Neuron (in vitro differentiated cells): ENCODE data around the gene COL5A1.
"Not testable (repeated sequence)": the region's sequence is repeated elsewhere in the genome, so short reads cannot be mapped to it uniquely, and the experiment has no call there.

Experiments
- H2AFZ ChIP-seq: one replicate; pipeline ENCODE4 v1.6.1; 2013; ENCODE audit warnings: low read depth, mild to moderate bottlenecking, inconsistent platforms, low read length, moderate library complexity
- H3K27me3 ChIP-seq: one replicate; pipeline ENCODE4 v1.6.1; 2013; ENCODE audit warnings: low read length; ENCODE audit not compliant: insufficient read depth
- H3K36me3 ChIP-seq: one replicate; pipeline ENCODE4 v1.6.1; 2013; ENCODE audit warnings: low read length; ENCODE audit not compliant: insufficient read depth
- H3K4me1 ChIP-seq: one replicate; pipeline ENCODE4 v1.6.1; 2013; ENCODE audit warnings: low read length; ENCODE audit not compliant: insufficient read depth
- H3K4me3 ChIP-seq: 2 replicates; pipeline ENCODE4 v1.5.1; 2013; ENCODE audit warnings: mild to moderate bottlenecking, low read length, moderate library complexity
- H3K9me3 ChIP-seq: one replicate; pipeline ENCODE4 v1.6.1; 2013; ENCODE audit warnings: low read length

COL5A1 gene

GRCh38 chr9:134852906-134853654, 211.5 kb downstream of the COL5A1 start:
- Histone ChIP-seq H2AFZ (no peak overlapping the region), H3K4me1 (no peaks in the 10 kb centered on the region), H3K36me3 (no peaks in the 10 kb centered on the region), H3K4me3 (no peak overlapping the region), H3K27me3 (no peaks in the 10 kb centered on the region), H3K9me3 (no peaks in the 10 kb centered on the region)

GRCh38 chr9:134853893-134854292, 212.3 kb downstream of the COL5A1 start:
- Histone ChIP-seq H3K4me3 (no peak overlapping the region), H3K36me3 (no peaks in the 10 kb centered on the region), H2AFZ (no peak overlapping the region), H3K27me3 (no peaks in the 10 kb centered on the region), H3K4me1 (no peaks in the 10 kb centered on the region), H3K9me3 (no peaks in the 10 kb centered on the region)

DNA sequence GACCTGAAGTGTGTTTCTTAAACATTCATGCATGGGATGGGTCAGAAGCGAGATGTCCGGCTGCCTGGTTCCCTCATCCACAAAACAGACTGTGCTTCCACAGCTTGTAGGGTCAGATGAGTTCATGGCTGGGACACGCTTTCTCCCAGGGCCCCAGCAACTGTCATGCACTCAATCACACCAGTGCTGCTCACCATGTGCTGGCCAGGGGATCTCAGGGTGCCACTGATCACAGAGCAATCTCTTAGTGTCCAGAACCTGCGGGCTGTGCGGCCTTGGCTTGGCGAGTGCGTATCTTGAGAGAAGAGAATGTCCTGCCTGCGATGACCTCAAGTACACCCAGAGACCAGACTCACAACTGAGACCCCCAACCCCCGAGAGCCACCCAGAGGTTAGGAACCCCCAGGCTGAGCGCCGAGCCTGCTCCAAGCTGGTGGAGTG, 213.0 kb downstream of the COL5A1 start:
- H3K36me3 ChIP-seq, result no peaks in the 10 kb centered on the region
- H3K9me3 ChIP-seq, result no peaks in the 10 kb centered on the region
- no peak overlapping the region for H3K4me3 ChIP-seq
- no peaks in the 10 kb centered on the region for H3K27me3 ChIP-seq
- no peaks in the 10 kb centered on the region for H3K4me1 ChIP-seq
- H2AFZ ChIP-seq, result no peak overlapping the region

DNA sequence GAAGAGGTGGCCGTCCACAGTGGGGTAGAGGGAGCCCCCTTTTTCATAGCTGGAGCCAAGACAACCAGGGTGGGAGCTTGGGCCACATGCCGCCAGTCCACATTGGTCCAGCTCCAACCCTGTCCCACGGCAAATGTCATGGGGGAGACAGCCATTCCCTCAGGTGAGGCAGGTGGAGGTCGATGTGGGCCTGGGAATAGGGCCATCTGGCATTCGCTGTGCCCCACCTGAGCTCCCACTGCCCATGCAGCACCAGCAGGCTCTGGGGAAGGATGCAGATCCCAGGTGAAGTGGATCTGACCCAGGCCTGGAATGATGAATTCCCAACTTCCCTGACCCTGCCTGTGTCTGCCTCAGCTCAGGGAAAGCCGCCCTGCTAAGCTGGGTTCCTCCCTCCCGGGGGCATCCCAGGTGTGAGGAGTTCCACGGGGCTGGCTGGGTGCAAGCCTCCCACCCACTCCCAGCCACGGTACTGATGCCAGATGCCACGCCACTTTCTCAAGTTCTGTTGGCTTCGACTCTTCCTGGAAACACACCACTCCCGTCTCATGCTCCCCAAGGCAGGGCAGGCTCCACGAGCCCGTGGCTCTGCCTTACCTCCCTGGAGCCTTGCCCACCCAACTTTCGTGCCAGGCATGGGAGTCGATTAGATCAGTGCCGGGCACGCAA, 213.8 kb downstream of the COL5A1 start:
- H3K9me3 ChIP-seq, result no peaks in the 10 kb centered on the region
- no peaks in the 10 kb centered on the region for H3K36me3 ChIP-seq
- no peaks in the 10 kb centered on the region for H3K27me3 ChIP-seq
- H2AFZ ChIP-seq, result no peak overlapping the region
- H3K4me1 ChIP-seq, result no peaks in the 10 kb centered on the region
- no peak overlapping the region for H3K4me3 ChIP-seq

DNA sequence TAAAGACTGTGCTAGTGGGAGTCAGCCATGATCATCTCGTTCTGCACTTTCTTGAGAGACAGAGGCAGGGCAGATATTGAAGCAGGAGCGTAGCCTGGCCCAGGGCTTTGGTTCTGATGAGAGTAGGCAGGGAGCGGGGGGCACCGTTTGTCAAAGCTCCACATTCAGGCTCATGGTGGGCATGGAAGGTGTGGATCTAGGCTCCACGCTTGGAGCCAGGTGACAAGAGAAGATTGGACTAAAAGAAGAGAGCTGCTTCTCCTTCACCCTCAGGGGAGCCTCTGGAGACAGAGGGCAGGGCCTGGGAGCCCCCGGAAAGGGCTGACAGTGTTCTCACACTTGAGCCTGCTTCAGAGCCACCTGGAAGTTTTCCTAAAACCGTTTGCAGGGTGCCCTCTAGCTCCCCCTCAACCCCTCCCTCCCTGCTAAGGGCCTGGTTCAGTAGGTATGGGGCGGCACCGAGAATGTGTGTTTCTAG, 214.3 kb downstream of the COL5A1 start:
- Histone ChIP-seq H3K27me3 (no peaks in the 10 kb centered on the region), H3K36me3 (no peaks in the 10 kb centered on the region), H3K4me3 (no peak overlapping the region), H3K9me3 (no peaks in the 10 kb centered on the region), H2AFZ (no peak overlapping the region), H3K4me1 (no peaks in the 10 kb centered on the region)

GRCh38 chr9:134857451-134857850, 215.8 kb downstream of the COL5A1 start:
- H3K9me3 ChIP-seq, H3K36me3 ChIP-seq, H3K4me1 ChIP-seq, H3K4me3 ChIP-seq, H2AFZ ChIP-seq, H3K27me3 ChIP-seq: not testable (repeated sequence)

GRCh38 chr9:134858051-134858841, 216.6 kb downstream of the COL5A1 start:
- Histone ChIP-seq H3K27me3 (no peaks in the 10 kb centered on the region), H2AFZ (no peak overlapping the region), H3K4me3 (no peak overlapping the region), H3K9me3 (no peaks in the 10 kb centered on the region), H3K36me3 (no peaks in the 10 kb centered on the region), H3K4me1 (no peaks in the 10 kb centered on the region)

GRCh38 chr9:134860510-134860909, 218.9 kb downstream of the COL5A1 start:
- Histone ChIP-seq H3K4me3 (no peak overlapping the region), H3K36me3 (no peaks in the 10 kb centered on the region), H3K9me3 (no peaks in the 10 kb centered on the region), H2AFZ (no peak overlapping the region), H3K27me3 (no peaks in the 10 kb centered on the region), H3K4me1 (no peaks in the 10 kb centered on the region)

GRCh38 chr9:134861595-134862334, 220.2 kb downstream of the COL5A1 start:
- no peaks in the 10 kb centered on the region for H3K4me1 ChIP-seq
- H3K4me3 ChIP-seq, result no peak overlapping the region
- no peaks in the 10 kb centered on the region for H3K27me3 ChIP-seq
- H3K9me3 ChIP-seq, result no peaks in the 10 kb centered on the region
- H2AFZ ChIP-seq, result no peak overlapping the region
- no peaks in the 10 kb centered on the region for H3K36me3 ChIP-seq

- Histone ChIP-seq H3K36me3 (no peaks in the 10 kb centered on the region), H3K9me3 (no peaks in the 10 kb centered on the region), H3K27me3 (no peaks in the 10 kb centered on the region), H3K4me3 (no peak overlapping the region), H3K4me1 (no peaks in the 10 kb centered on the region), H2AFZ (no peak overlapping the region)
These were observed 221.8 kb downstream of the COL5A1 start for GRCh38 chr9:134863306-134863902.

DNA sequence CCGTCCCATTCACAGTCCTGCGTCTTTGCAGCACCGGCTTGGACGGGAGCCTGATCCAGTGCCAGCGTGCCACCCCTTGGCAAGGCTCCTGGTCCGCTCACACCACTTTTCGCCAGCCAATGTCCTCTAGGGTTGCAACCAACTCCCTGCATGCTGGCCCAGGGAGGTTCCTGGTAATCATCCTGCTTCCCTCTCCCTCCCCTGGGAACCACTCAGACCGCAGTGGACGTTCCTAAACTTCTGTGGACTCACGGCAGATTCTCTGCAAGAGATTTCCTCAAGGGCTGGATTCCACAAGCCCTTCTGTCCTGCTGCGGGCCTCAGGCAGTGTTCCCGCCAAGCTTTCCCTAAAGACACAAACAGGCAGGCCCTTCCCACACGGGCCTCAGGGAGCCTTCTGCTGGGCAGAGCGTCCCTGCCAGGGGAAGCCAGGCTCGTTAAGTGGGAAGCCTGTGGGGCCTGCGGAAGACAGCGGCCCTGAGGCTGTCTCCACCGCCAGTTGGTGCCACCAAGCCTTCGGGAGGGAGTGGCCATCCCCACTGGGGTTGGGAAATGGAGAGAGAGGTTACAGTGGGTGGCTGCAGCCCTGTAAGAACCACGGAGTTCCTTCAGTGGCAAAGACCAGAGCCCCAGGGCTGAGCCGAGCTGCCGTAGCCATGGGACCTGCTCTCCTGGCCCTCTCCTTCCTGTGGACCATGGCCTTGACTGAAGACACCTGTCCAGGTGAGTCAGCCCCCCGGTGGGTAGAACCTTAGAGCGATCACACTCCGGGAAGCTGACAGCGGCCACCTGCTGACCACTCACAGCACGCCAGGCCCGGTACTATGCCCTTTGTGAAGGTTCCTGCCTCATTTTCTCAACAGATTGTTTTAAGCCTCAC, 222.6 kb downstream of the COL5A1 start:
- Histone ChIP-seq H3K4me3 (no peak overlapping the region), H3K4me1 (no peaks in the 10 kb centered on the region), H3K9me3 (no peaks in the 10 kb centered on the region), H3K27me3 (no peaks in the 10 kb centered on the region), H2AFZ (no peak overlapping the region), H3K36me3 (no peaks in the 10 kb centered on the region)

DNA sequence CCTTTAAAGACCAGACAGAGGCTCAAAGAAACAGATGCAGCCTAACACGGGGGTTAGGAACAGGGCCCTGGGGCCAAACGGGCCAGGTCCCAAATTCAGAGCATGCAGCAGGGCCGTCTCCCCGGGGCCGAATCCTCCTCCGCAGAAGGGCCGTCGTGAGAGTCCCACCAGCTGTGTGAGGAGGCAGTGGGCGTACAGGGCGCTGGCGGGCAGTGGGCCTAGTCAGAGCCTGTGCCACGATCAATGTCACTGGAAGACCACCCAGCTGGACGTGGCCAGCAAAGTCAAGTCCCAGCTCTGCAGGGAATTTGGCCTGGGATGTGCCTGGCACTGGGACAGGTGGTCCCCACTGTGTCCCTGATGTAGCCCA, 223.2 kb downstream of the COL5A1 start:
- no peaks in the 10 kb centered on the region for H3K27me3 ChIP-seq
- no peaks in the 10 kb centered on the region for H3K36me3 ChIP-seq
- no peak overlapping the region for H2AFZ ChIP-seq
- no peaks in the 10 kb centered on the region for H3K4me1 ChIP-seq
- H3K9me3 ChIP-seq, result no peaks in the 10 kb centered on the region
- H3K4me3 ChIP-seq, result no peak overlapping the region
